Measurements from ENCODE around the gene ASAH2.
"Not testable (repeated sequence)": the region's sequence is repeated elsewhere in the genome, so short reads cannot be mapped to it uniquely, and the experiment has no call there.

ASAH2 gene

GRCh38 chr10:50250096-50250854, 1.0 kb downstream of the ASAH2 start:
- DNase-seq, result no peak

- DNase-seq, result no peak
These were observed 2.7 kb downstream of the ASAH2 start for GRCh38 chr10:50248598-50248997.

DNA sequence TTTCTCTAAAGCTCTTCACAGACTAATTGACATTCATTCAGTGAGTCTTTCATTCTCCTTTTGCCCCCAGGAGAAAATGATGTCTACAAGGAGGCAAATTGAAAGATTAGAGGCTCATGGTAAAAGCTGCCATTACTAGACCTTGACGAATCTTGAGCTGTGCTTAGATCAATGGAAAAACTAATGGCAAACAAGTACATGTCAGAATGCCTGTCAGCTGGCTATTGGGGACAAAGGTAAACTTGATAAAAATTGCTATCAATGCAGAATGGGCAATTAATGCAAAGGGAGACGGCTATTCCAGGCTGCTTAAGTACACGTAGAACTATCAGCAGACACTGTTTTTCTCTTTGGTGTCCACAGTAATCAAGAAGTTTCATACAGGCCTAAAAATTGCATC, 3.3 kb downstream of the ASAH2 start:
- DNase-seq, result no peak

GRCh38 chr10:50244201-50244600, 7.1 kb downstream of the ASAH2 start:
- DNase-seq, result no peak

DNA sequence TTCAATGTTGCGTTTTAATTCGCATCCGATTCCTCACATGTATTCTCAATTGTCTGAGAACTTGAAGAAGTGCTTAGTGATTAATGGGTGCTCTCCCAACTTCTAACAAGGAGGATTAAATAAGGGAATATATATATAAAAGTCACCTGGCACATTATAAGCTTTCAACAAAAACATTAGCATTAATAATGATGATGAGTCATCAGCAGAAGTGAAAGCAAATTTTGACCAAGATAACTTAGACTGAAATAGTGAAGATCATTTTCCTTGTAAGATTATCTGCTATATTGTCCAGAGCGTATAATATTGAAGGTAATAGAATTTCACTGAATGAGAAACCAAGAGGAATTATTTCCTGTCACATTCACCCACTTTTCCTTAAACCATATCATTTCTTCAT, 8.5 kb downstream of the ASAH2 start:
- no peak for DNase-seq

- not testable (repeated sequence) for DNase-seq
These were observed 9.8 kb downstream of the ASAH2 start for GRCh38 chr10:50241478-50241877.

- DNase-seq, result no peak
These were observed 16.8 kb downstream of the ASAH2 start for GRCh38 chr10:50234486-50234885.

- no peak for DNase-seq
These were observed 19.1 kb downstream of the ASAH2 start for GRCh38 chr10:50232261-50232639.

GRCh38 chr10:50231515-50232260, 19.6 kb downstream of the ASAH2 start:
- no peak for DNase-seq

DNA sequence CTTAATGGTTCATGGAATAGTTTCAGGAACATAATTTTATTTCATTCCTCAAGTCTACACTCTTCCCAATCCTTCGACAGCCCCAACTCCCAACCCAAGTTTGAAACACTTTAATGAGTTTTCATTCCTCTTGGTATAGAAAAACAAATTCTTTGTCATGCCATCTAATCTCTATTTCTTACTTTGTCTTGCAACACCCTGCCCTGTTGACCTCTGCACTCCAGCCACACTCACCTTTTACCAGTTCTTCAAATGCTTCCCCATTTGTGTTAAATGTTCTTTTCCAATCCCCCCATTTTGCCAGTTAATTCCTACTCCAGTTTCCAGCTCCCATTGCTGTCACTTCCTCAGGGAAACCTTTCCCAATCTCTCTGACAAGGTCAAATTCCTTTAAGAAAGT, 21.9 kb downstream of the ASAH2 start:
- DNase-seq, result no peak

- no peak for DNase-seq
These were observed 22.6 kb downstream of the ASAH2 start for GRCh38 chr10:50228672-50229071.

- DNase-seq, result no peak
These were observed 24.7 kb downstream of the ASAH2 start for GRCh38 chr10:50226610-50227009.

GRCh38 chr10:50224330-50224952, 26.9 kb downstream of the ASAH2 start:
- no peak for DNase-seq

DNA sequence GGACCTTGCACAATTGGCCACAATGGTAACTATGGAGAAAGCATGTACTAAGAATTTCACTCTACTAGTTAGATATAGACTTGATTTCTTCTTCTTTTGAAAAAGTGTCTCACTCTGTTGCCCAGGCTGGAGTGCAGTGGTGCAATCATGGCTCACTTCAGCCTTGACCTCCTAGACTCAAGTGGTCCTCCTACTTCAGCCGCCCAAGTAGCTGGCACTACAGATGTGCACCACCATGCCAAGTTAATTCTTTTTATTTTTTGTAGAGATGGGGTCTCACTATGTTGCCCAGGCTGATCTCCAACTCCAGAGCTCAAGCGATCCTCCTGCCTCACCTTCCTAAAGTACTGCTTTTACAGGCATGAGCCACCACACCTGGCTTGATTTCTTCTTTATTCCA, 29.1 kb downstream of the ASAH2 start:
- DNase-seq, result no peak

- no peak for DNase-seq
These were observed 29.8 kb downstream of the ASAH2 start for GRCh38 chr10:50221470-50221869.

GRCh38 chr10:50219646-50220045, 31.7 kb downstream of the ASAH2 start:
- DNase-seq, result no peak

DNA sequence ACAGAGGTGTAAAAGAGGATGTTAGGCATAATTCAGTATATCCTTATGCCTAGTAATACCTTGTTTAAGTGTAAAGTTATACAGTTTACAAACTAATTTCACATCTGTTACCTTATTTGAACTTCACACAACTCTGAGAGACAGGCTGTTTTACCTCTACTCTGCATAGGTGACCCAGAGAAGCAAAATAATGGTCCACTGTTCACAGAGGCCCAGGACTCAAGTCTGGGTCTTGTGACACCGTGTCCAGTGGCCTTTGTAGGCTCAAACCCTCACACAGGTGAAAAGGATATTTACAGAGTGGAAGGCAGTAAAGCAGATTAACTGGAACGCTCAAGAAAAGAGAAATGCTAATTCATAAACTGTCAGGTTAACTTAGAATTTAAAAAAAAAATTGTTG, 32.1 kb downstream of the ASAH2 start:
- DNase-seq, result no peak

GRCh38 chr10:50216894-50217293, 34.4 kb downstream of the ASAH2 start:
- no peak for DNase-seq

- DNase-seq, result no peak
These were observed 34.9 kb downstream of the ASAH2 start for GRCh38 chr10:50216418-50216817.

- DNase-seq, result no peak
These were observed 39.6 kb downstream of the ASAH2 start for GRCh38 chr10:50211670-50212069.

GRCh38 chr10:50210876-50211275, 40.4 kb downstream of the ASAH2 start:
- no peak for DNase-seq

All from NCI-H774 (cell line).